HepG2 (cell line): Measurements from ENCODE around the gene EXOC7. TPM values are rescaled to one million over a fixed set of nuclear protein-coding genes. Genes with fewer than 3 reads are reported as not detected.

Experiments
- CREB1 ChIP-seq, 2 experiments: fragments of 450-650 bp in 1 of 2; IDR thresholded peaks; 2 replicates each; pipeline ENCODE4 v1.6.1; 2016 to 2017; ENCODE audit warnings: control low read depth in 1 of 2, mild to moderate bottlenecking in 1 of 2, missing compliant biosample characterization in 1 of 2, missing genetic modification characterization in 1 of 2
- GLI4 ChIP-seq: sonication (generic); formaldehyde crosslinking; IDR thresholded peaks from 2 replicates; pipeline ENCODE4 v1.5.1; 2020; ENCODE audit warnings: missing genetic modification reagents, mild to moderate bottlenecking, moderate library complexity, borderline replicate concordance
- KLF16 ChIP-seq, 2 experiments: sonication (generic) in 1 of 2; formaldehyde crosslinking in 1 of 2; IDR thresholded peaks; 2 replicates each; pipeline versions ENCODE4 v1.6.1 to v1.8.0; 2016 to 2023; ENCODE audit warnings: missing genetic modification reagents in 2 of 2, missing compliant biosample characterization in 1 of 2
- PHF20 ChIP-seq: sonication (generic); formaldehyde crosslinking; IDR thresholded peaks from 2 replicates; pipeline ENCODE4 v1.5.0; 2020; ENCODE audit warnings: mild to moderate bottlenecking, missing genetic modification reagents
- U2AF1 ChIP-seq: fragments of 200-400 bp; formaldehyde crosslinking; optimal IDR thresholded peaks from 2 replicates; pipeline ENCODE3; 2017; ENCODE audit warnings: mild to moderate bottlenecking, low read depth, low read length
- ZBTB26 ChIP-seq: IDR thresholded peaks from 2 replicates; pipeline ENCODE4 v1.6.1; 2016; ENCODE audit warnings: missing compliant biosample characterization, missing genetic modification reagents, borderline replicate concordance
- ZMYM3 ChIP-seq: sonication (generic); formaldehyde crosslinking; IDR thresholded peaks from 2 replicates; pipeline ENCODE4 v1.5.1; 2020; ENCODE audit warnings: mild to moderate bottlenecking, missing genetic modification reagents
- ZNF224 ChIP-seq: sonication (generic); formaldehyde crosslinking; IDR thresholded peaks from 2 replicates; pipeline ENCODE4 v1.5.0; 2020; ENCODE audit warnings: mild to moderate bottlenecking, missing genetic modification reagents
- ZNF263 ChIP-seq: sonication (generic); formaldehyde crosslinking; IDR thresholded peaks from 2 replicates; pipeline ENCODE4 v1.4.0; 2020; ENCODE audit warnings: missing genetic modification reagents
- ZNF790 ChIP-seq: sonication (generic); formaldehyde crosslinking; IDR thresholded peaks from 2 replicates; pipeline ENCODE4 v1.8.0; 2022; ENCODE audit warnings: missing genetic modification reagents, mild to moderate bottlenecking, borderline replicate concordance
- ZSCAN20 ChIP-seq: sonication (generic); formaldehyde crosslinking; IDR thresholded peaks from 2 replicates; pipeline ENCODE4 v1.4.0; 2020; ENCODE audit warnings: missing genetic modification reagents, mild to moderate bottlenecking, borderline replicate concordance
- polyA plus RNA-seq, 8 experiments: library from polyadenylated mRNA; depleted of rRNA in 3 of 8; stranded (reverse) in 7 of 8; unstranded in 1 of 8; fragments of >200 nt; fragmentation: Illumina TruSeq in 4 of 8; extraction: Trizol in 4 of 8; gene quantifications; 2 replicates each; pipeline versions ENCODE4 v1.2.1 to v1.2.3, GENCODE V29; 2011 to 2016; ENCODE audit warnings: low read depth in 4 of 8, missing spikeins in 1 of 8, mixed read lengths in 1 of 8; ENCODE audit not compliant: insufficient read depth in 1 of 8
- total RNA-seq, 5 experiments: library from RNA; depleted of rRNA; stranded (reverse); fragments of >200 nt; fragmentation: Illumina TruSeq; extraction: Trizol; gene quantifications; 2 replicates each; pipeline ENCODE4 v1.2.3, GENCODE V29; 2016; ENCODE audit warnings: low read depth in 1 of 5
- TF ChIP-seq, protein P1 (sequence below): sonication (generic); formaldehyde crosslinking; IDR thresholded peaks from 2 replicates; pipeline ENCODE4 v1.5.1; 2020; ENCODE audit warnings: mild to moderate bottlenecking, missing genetic modification reagents, borderline replicate concordance
- TF ChIP-seq, protein P2 (sequence below): sonication (generic); formaldehyde crosslinking; IDR thresholded peaks from 2 replicates; pipeline ENCODE4 v1.4.0; 2020; ENCODE audit warnings: mild to moderate bottlenecking, missing genetic modification reagents
- TF ChIP-seq, protein P3 (sequence below): sonication (generic); formaldehyde crosslinking; IDR thresholded peaks from 2 replicates; pipeline ENCODE4 v1.4.0; 2020; ENCODE audit warnings: missing genetic modification reagents

EXOC7 gene
- total and polyA plus RNA-seq, 2 of the 13 experiments (the other 11 are each of a cell fraction or from before 2014, with no cell fraction given), result 86.9 to 116 TPM

DNA sequence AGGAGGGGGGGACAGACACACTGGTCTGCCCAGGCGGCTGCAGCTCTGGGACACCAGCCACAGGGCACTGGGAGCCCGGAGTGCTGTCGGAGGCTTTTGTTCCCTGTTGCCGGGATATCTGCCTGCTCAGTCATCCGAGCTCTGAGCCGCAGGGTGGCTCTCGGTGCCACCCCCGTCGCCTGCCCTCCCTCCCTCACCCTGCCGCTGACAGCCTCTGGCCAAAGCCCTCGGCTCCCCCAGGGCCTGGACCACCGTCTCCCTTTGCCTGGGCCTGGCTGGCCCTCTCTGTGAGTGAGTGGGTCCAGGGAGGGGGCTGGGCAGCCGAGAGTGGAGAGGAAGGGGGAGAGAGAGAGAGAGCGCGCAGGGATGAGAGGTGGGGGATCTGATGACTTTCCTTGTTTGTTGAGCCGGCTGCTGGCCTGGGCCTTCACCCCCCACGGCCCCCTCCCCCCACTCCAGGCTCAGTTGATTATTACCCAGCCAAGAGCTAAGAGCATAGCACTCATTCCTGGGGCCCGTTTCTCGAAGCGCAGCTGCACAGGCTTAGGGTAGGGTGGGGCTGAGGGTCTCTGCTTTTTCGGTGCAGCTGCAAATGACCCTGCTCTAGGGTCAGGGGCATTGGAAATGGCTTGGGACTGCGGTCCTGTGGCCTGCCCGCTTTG, 34.8 kb upstream of the EXOC7 start (continued):
- TF ChIP-seq, protein P1, sequence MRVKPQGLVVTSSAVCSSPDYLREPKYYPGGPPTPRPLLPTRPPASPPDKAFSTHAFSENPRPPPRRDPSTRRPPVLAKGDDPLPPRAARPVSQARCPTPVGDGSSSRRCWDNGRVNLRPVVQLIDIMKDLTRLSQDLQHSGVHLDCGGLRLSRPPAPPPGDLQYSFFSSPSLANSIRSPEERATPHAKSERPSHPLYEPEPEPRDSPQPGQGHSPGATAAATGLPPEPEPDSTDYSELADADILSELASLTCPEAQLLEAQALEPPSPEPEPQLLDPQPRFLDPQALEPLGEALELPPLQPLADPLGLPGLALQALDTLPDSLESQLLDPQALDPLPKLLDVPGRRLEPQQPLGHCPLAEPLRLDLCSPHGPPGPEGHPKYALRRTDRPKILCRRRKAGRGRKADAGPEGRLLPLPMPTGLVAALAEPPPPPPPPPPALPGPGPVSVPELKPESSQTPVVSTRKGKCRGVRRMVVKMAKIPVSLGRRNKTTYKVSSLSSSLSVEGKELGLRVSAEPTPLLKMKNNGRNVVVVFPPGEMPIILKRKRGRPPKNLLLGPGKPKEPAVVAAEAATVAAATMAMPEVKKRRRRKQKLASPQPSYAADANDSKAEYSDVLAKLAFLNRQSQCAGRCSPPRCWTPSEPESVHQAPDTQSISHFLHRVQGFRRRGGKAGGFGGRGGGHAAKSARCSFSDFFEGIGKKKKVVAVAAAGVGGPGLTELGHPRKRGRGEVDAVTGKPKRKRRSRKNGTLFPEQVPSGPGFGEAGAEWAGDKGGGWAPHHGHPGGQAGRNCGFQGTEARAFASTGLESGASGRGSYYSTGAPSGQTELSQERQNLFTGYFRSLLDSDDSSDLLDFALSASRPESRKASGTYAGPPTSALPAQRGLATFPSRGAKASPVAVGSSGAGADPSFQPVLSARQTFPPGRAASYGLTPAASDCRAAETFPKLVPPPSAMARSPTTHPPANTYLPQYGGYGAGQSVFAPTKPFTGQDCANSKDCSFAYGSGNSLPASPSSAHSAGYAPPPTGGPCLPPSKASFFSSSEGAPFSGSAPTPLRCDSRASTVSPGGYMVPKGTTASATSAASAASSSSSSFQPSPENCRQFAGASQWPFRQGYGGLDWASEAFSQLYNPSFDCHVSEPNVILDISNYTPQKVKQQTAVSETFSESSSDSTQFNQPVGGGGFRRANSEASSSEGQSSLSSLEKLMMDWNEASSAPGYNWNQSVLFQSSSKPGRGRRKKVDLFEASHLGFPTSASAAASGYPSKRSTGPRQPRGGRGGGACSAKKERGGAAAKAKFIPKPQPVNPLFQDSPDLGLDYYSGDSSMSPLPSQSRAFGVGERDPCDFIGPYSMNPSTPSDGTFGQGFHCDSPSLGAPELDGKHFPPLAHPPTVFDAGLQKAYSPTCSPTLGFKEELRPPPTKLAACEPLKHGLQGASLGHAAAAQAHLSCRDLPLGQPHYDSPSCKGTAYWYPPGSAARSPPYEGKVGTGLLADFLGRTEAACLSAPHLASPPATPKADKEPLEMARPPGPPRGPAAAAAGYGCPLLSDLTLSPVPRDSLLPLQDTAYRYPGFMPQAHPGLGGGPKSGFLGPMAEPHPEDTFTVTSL (CRISPR knock-in tag), result peak; percentile 76; the same call in 1 of the 2 replicates
- TF ChIP-seq ZMYM3 (CRISPR knock-in tag), result peak; percentile 76; the same call in 1 of the 2 replicates
- no peak for TF ChIP-seq ZNF263
- TF ChIP-seq, protein P2, sequence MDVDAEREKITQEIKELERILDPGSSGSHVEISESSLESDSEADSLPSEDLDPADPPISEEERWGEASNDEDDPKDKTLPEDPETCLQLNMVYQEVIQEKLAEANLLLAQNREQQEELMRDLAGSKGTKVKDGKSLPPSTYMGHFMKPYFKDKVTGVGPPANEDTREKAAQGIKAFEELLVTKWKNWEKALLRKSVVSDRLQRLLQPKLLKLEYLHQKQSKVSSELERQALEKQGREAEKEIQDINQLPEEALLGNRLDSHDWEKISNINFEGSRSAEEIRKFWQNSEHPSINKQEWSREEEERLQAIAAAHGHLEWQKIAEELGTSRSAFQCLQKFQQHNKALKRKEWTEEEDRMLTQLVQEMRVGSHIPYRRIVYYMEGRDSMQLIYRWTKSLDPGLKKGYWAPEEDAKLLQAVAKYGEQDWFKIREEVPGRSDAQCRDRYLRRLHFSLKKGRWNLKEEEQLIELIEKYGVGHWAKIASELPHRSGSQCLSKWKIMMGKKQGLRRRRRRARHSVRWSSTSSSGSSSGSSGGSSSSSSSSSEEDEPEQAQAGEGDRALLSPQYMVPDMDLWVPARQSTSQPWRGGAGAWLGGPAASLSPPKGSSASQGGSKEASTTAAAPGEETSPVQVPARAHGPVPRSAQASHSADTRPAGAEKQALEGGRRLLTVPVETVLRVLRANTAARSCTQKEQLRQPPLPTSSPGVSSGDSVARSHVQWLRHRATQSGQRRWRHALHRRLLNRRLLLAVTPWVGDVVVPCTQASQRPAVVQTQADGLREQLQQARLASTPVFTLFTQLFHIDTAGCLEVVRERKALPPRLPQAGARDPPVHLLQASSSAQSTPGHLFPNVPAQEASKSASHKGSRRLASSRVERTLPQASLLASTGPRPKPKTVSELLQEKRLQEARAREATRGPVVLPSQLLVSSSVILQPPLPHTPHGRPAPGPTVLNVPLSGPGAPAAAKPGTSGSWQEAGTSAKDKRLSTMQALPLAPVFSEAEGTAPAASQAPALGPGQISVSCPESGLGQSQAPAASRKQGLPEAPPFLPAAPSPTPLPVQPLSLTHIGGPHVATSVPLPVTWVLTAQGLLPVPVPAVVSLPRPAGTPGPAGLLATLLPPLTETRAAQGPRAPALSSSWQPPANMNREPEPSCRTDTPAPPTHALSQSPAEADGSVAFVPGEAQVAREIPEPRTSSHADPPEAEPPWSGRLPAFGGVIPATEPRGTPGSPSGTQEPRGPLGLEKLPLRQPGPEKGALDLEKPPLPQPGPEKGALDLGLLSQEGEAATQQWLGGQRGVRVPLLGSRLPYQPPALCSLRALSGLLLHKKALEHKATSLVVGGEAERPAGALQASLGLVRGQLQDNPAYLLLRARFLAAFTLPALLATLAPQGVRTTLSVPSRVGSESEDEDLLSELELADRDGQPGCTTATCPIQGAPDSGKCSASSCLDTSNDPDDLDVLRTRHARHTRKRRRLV (CRISPR knock-in tag), result 0 out of 2 replicates have a peak, but pooled peaks have one; percentile 66
- TF ChIP-seq GLI4 (CRISPR knock-in tag), result peak; percentile 81; the same call in 1 of the 2 replicates
- no peak for TF ChIP-seq PHF20
- peak; percentile 41; the same call in 1 of the 2 replicates for TF ChIP-seq ZBTB26 (CRISPR knock-in tag)
- TF ChIP-seq ZNF224 (CRISPR knock-in tag), result peak; percentile 85; the same call in 1 of the 2 replicates
- TF ChIP-seq ZSCAN20 (CRISPR knock-in tag), result no peak
- TF ChIP-seq ZNF790 (CRISPR knock-in tag), result no peak
- peak in 1 of 2 experiments; percentile 47; a peak in 1 of 4 replicates for TF ChIP-seq KLF16 (CRISPR knock-in tag; IDR thresholded peaks at IDR 0.05)
- peak; percentile 45 for TF ChIP-seq U2AF1
- TF ChIP-seq, protein P3, sequence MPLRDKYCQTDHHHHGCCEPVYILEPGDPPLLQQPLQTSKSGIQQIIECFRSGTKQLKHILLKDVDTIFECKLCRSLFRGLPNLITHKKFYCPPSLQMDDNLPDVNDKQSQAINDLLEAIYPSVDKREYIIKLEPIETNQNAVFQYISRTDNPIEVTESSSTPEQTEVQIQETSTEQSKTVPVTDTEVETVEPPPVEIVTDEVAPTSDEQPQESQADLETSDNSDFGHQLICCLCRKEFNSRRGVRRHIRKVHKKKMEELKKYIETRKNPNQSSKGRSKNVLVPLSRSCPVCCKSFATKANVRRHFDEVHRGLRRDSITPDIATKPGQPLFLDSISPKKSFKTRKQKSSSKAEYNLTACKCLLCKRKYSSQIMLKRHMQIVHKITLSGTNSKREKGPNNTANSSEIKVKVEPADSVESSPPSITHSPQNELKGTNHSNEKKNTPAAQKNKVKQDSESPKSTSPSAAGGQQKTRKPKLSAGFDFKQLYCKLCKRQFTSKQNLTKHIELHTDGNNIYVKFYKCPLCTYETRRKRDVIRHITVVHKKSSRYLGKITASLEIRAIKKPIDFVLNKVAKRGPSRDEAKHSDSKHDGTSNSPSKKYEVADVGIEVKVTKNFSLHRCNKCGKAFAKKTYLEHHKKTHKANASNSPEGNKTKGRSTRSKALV (CRISPR knock-in tag), result peak; percentile 82
- no peak for TF ChIP-seq CREB1 (IDR thresholded peaks at IDR 0.05)
- no peak for TF ChIP-seq CREB1 (CRISPR knock-in tag; IDR thresholded peaks at IDR 0.05)
